PC-9 (cell line): ENCODE measurements around the gene KIN. TPM values are rescaled to one million over a fixed set of nuclear protein-coding genes. Genes with fewer than 3 reads are reported as not detected.

Source experiments
- BruUV-seq: library from RNA; stranded (reverse); fragments of 400-500 nt; replicated peaks from 2 replicates; lab custom pipeline; 2021; lab: Mats Ljungman, UMichigan
- CTCF ChIA-PET: fragments of 300-600 bp; sonication (Branson Sonifier 250); formaldehyde crosslinking; loops from one replicate; lab custom pipeline; 2022; ENCODE audit warnings: antibody characterized with exemption; lab: Charles Lee
- POLR2A ChIA-PET: fragments of 300-600 bp; sonication (Branson Sonifier 250); formaldehyde crosslinking; loops from one replicate; lab custom pipeline; 2022; ENCODE audit warnings: antibody characterized with exemption; ENCODE audit not compliant: unreplicated experiment; lab: Charles Lee
- DNase-seq, 2 experiments: peaks; one replicate each; pipeline versions ENCODE4 v3.0.0 to v3.0.0-alpha.2; 2015 to 2022; ENCODE audit warnings: mixed read lengths in 1 of 2
- H2AFZ ChIP-seq: fragments of 200-600 bp; sonication (generic); 2 replicates; pipeline ENCODE4 v1.8.1; 2017; ENCODE audit warnings: antibody characterized with exemption
- H3F3A ChIP-seq: fragments of 200-600 bp; sonication (generic); 2 replicates; pipeline ENCODE4 v1.8.1; 2017; ENCODE audit warnings: antibody characterized with exemption, mild to moderate bottlenecking, low read depth; ENCODE audit not compliant: insufficient read depth
- H3K27ac ChIP-seq: fragments of 200-600 bp; sonication (generic); 2 replicates; pipeline ENCODE4 v1.6.1; 2016; ENCODE audit warnings: mixed run types
- H3K27me3 ChIP-seq: fragments of 200-600 bp; sonication (generic); 2 replicates; pipeline ENCODE4 v1.6.1; 2016; ENCODE audit warnings: low read depth, mixed run types; ENCODE audit not compliant: insufficient read depth
- H3K36me3 ChIP-seq: fragments of 200-600 bp; sonication (generic); 2 replicates; pipeline ENCODE4 v1.6.1; 2016; ENCODE audit warnings: low read depth, mixed run types
- H3K4me1 ChIP-seq: fragments of 200-600 bp; sonication (generic); replicated peaks from 2 replicates; pipeline ENCODE4 v1.6.1; 2016; ENCODE audit warnings: mixed run types; ENCODE audit not compliant: insufficient read depth
- H3K4me2 ChIP-seq: fragments of 200-600 bp; sonication (generic); 2 replicates; pipeline ENCODE4 v1.6.1; 2017; ENCODE audit warnings: mixed run types
- H3K4me3 ChIP-seq: fragments of 200-600 bp; sonication (generic); 2 replicates; pipeline ENCODE4 v1.6.1; 2016; ENCODE audit warnings: mixed run types
- H3K79me2 ChIP-seq: fragments of 200-600 bp; sonication (generic); 2 replicates; pipeline ENCODE4 v1.6.1; 2017; ENCODE audit warnings: low read depth, mixed run types
- H3K9me2 ChIP-seq: fragments of 200-600 bp; sonication (generic); 2 replicates; pipeline ENCODE4 v1.8.1; 2017; ENCODE audit warnings: mild to moderate bottlenecking; ENCODE audit not compliant: insufficient read depth
- H3K9me3 ChIP-seq: fragments of 200-600 bp; sonication (generic); 2 replicates; pipeline ENCODE4 v1.8.1; 2016; ENCODE audit warnings: low read depth; ENCODE audit not compliant: insufficient read depth
- H4K20me1 ChIP-seq: fragments of 200-600 bp; sonication (generic); 2 replicates; pipeline ENCODE4 v1.8.1; 2017; ENCODE audit not compliant: insufficient read depth
- EZH2 ChIP-seq: fragments of 200-600 bp; sonication (generic); IDR thresholded peaks from 2 replicates; pipeline ENCODE4 v1.8.0; 2017; ENCODE audit warnings: antibody characterized with exemption, low read depth
- intact Hi-C: fragments of 100-400 bp; cut with micrococcal nuclease; formaldehyde crosslinking; loops from one replicate; pipeline ENCODE4 v1.10.0; 2022; ENCODE audit not compliant: unreplicated experiment
- total RNA-seq: library from RNA; stranded (reverse); gene quantifications from 2 replicates; pipeline ENCODE4 v1.2.3, GENCODE V29; 2021
- TF ChIP-seq, protein P1 (sequence below): fragments of 200-600 bp; sonication (generic); conservative IDR thresholded peaks from 2 replicates; pipeline ENCODE4 v1.6.1; 2017; ENCODE audit warnings: mixed run types, antibody characterized with exemption, mild to moderate bottlenecking, moderate library complexity

The KIN gene
- total RNA-seq, 1 experiment from 2014 or later, result 10.4 TPM

DNA sequence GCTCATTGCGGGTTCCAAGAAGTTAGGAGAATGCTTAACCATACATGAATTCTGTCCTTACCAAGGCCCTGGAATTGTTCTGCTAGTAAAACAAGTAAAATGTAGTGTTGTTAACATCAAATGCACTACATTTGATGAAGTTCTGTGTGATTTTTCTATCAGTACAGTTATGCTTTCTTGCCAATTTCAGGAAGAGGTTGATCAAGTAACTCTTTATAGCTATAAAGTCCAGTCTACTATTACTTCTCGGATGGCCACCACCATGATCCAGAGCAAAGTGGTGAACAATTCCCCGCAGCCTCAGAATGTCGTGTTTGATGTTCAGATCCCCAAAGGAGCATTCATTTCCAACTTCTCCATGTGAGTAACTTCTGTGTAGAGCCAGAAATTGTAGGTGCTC lies 79.0 kb downstream of the KIN start:
- H2AFZ ChIP-seq, result no peak overlapping the region
- no peaks in the 10 kb centered on the region for H4K20me1 ChIP-seq
- no peaks in the 10 kb centered on the region for H3F3A ChIP-seq
- ChIA-PET POLR2A (no interaction called here), CTCF (no interaction called here)
- no TSS peak for BruUV-seq
- no peak for TF ChIP-seq EZH2
- TF ChIP-seq, protein P1, sequence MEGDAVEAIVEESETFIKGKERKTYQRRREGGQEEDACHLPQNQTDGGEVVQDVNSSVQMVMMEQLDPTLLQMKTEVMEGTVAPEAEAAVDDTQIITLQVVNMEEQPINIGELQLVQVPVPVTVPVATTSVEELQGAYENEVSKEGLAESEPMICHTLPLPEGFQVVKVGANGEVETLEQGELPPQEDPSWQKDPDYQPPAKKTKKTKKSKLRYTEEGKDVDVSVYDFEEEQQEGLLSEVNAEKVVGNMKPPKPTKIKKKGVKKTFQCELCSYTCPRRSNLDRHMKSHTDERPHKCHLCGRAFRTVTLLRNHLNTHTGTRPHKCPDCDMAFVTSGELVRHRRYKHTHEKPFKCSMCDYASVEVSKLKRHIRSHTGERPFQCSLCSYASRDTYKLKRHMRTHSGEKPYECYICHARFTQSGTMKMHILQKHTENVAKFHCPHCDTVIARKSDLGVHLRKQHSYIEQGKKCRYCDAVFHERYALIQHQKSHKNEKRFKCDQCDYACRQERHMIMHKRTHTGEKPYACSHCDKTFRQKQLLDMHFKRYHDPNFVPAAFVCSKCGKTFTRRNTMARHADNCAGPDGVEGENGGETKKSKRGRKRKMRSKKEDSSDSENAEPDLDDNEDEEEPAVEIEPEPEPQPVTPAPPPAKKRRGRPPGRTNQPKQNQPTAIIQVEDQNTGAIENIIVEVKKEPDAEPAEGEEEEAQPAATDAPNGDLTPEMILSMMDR, result no peak
- no peak overlapping the region for H3K27ac ChIP-seq
- H3K9me2 ChIP-seq, result no peaks in the 10 kb centered on the region
- DNase-seq, result no peak
- H3K36me3 ChIP-seq, result no peaks in the 10 kb centered on the region
- H3K4me3 ChIP-seq, result no peak overlapping the region
- H3K79me2 ChIP-seq, result no peaks in the 10 kb centered on the region
- peaks cover 66% of the 10 kb centered on the region for H3K27me3 ChIP-seq
- no peaks in the 10 kb centered on the region for H3K4me1 ChIP-seq
- intact Hi-C loops, result no loop called here
- H3K4me2 ChIP-seq, result no peak overlapping the region
- no peaks in the 10 kb centered on the region for H3K9me3 ChIP-seq

DNA sequence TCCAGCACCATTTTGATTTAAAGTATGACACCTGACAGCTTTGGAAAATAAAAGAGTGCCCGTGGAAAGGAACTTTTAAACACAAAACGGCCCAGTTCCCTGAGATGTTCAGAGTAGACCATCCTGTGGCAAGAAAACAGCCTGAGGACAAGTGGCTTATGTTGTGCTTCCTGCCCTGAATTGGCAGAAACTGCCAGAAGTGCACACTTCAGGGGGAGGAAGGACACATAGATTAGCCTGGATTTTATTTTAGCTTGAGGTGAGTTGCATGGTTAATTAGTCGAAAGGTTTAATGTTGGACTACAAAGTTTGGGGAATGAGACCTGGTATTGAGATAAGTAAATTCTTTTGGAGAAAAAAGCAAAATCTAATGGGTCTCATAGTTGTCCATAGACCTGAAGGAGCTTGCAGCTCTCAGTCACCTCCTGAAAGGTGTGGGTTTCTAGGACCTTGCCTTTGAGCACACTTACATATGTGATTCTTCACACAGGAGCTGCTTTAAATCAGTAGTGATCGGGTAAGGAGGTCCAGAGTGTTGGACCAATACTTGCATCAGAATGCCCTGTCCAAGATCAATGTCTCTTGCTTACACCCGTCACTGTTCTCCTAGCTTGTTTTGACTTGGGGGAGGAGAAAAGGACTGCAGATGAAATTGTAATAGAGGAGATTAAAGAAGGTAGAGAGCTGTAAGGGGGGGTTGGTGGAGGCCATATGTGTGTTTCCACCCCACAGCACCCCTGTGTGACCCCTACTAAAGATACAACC lies 79.8 kb downstream of the KIN start:
- no peaks in the 10 kb centered on the region for H3F3A ChIP-seq
- H3K79me2 ChIP-seq, result no peaks in the 10 kb centered on the region
- no peak for DNase-seq
- TF ChIP-seq EZH2, result no peak
- TF ChIP-seq, protein P1, result no peak
- H3K4me3 ChIP-seq, result no peak overlapping the region
- no peak overlapping the region for H2AFZ ChIP-seq
- no peaks in the 10 kb centered on the region for H3K4me1 ChIP-seq
- no peaks in the 10 kb centered on the region for H3K9me2 ChIP-seq
- CTCF ChIA-PET, result no interaction called here
- H3K36me3 ChIP-seq, result no peaks in the 10 kb centered on the region
- no peak overlapping the region for H3K4me2 ChIP-seq
- no peak overlapping the region for H3K27ac ChIP-seq
- BruUV-seq, result no TSS peak
- intact Hi-C loops, result no loop called here
- H3K9me3 ChIP-seq, result no peaks in the 10 kb centered on the region
- H4K20me1 ChIP-seq, result no peaks in the 10 kb centered on the region
- POLR2A ChIA-PET, result no interaction called here
- peaks cover 72% of the 10 kb centered on the region for H3K27me3 ChIP-seq

DNA sequence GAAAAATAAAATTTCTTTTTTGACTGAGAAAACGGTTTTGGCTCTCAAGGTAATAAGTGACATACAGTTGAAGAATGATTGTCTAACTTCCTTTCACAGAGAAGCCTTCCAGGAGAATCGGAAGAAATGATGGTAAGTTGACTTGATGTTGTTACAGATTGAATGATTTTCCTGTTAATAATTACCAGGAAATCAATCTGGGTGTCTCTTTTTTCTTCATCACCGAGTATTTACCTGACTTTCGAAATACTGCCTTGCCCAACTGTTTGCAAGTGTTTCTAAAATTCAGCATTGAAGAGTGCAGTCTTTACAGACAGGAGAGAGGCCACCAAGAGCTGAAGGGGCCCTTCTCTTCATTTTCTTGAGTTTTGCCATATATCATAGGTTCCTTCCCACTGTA lies 80.7 kb downstream of the KIN start:
- no TSS peak for BruUV-seq
- DNase-seq, result no peak
- H2AFZ ChIP-seq, result no peak overlapping the region
- H3K4me1 ChIP-seq, result no peaks in the 10 kb centered on the region
- H3K27me3 ChIP-seq, result peaks cover 78% of the 10 kb centered on the region
- no peaks in the 10 kb centered on the region for H3K9me2 ChIP-seq
- H3K9me3 ChIP-seq, result no peaks in the 10 kb centered on the region
- no peak overlapping the region for H3K4me2 ChIP-seq
- H3F3A ChIP-seq, result no peaks in the 10 kb centered on the region
- POLR2A ChIA-PET, result no interaction called here
- TF ChIP-seq, protein P1, result no peak
- no peak for TF ChIP-seq EZH2
- no peaks in the 10 kb centered on the region for H3K36me3 ChIP-seq
- no peak overlapping the region for H3K27ac ChIP-seq
- H3K79me2 ChIP-seq, result no peaks in the 10 kb centered on the region
- intact Hi-C loops, result no loop called here
- CTCF ChIA-PET, result no interaction called here
- no peak overlapping the region for H3K4me3 ChIP-seq
- no peaks in the 10 kb centered on the region for H4K20me1 ChIP-seq
